Neural cell (in vitro differentiated cells): ENCODE data around the gene PSMA8. TPM values are rescaled to one million over a fixed set of nuclear protein-coding genes. Genes with fewer than 3 reads are reported as not detected.

Experiments used
- H2AFZ ChIP-seq: fragments of 200-600, 300-800 bp; sonication (generic), shearing (Covaris generic); 2 replicates; pipeline ENCODE4 v1.6.0; 2014; ENCODE audit warnings: low read depth, mild to moderate bottlenecking, antibody characterized with exemption, low read length, moderate library complexity
- H3F3A ChIP-seq: fragments of 200-600 bp; shearing (Covaris generic); 2 replicates; pipeline ENCODE4 v1.6.1; 2016; ENCODE audit warnings: mild to moderate bottlenecking, moderate library complexity, mixed read lengths, antibody characterized with exemption, low read length; ENCODE audit not compliant: insufficient read depth, poor library complexity, severe bottlenecking
- H3K27ac ChIP-seq: fragments of 200-600, 300-800 bp; sonication (generic), shearing (Covaris generic); 2 replicates; pipeline ENCODE4 v1.5.1; 2014; ENCODE audit warnings: mild to moderate bottlenecking, low read length, moderate library complexity
- H3K27me3 ChIP-seq: fragments of 300-800, 200-600 bp; sonication (generic), shearing (Covaris generic); 2 replicates; pipeline ENCODE4 v1.6.0; 2014; ENCODE audit warnings: mild to moderate bottlenecking, low read depth, low read length, moderate library complexity; ENCODE audit not compliant: insufficient read depth
- H3K36me3 ChIP-seq: fragments of 300-800, 200-600 bp; sonication (generic), shearing (Covaris generic); 2 replicates; pipeline ENCODE4 v1.5.1; 2014; ENCODE audit warnings: mild to moderate bottlenecking, antibody characterized with exemption, low read length, moderate library complexity; ENCODE audit not compliant: insufficient read depth
- H3K4me2 ChIP-seq: fragments of 300-800, 200-600 bp; sonication (generic), shearing (Covaris generic); 2 replicates; pipeline ENCODE4 v1.6.0; 2014; ENCODE audit warnings: mild to moderate bottlenecking, low read length
- H3K4me3 ChIP-seq: fragments of 300-800, 200-600 bp; sonication (generic), shearing (Covaris generic); 2 replicates; pipeline ENCODE4 v1.5.1; 2014; ENCODE audit warnings: mild to moderate bottlenecking, low read length, moderate library complexity
- H3K79me2 ChIP-seq: fragments of 200-600 bp; shearing (Covaris generic); replicated peaks from 2 replicates; pipeline ENCODE4 v1.6.0; 2014; ENCODE audit warnings: mild to moderate bottlenecking, low read length, moderate library complexity; ENCODE audit not compliant: insufficient read depth
- H3K9ac ChIP-seq: fragments of 300-800, 200-600 bp; sonication (generic), shearing (Covaris generic); 2 replicates; pipeline ENCODE4 v1.6.1; 2016; ENCODE audit warnings: mild to moderate bottlenecking, low read length, mixed read lengths
- H3K9me2 ChIP-seq: fragments of 200-600 bp; shearing (Covaris generic); 2 replicates; pipeline ENCODE4 v1.6.1; 2016; ENCODE audit warnings: mild to moderate bottlenecking, low read length, mixed read lengths; ENCODE audit not compliant: insufficient read depth
- H3K9me3 ChIP-seq: fragments of 200-600, 300-800 bp; sonication (generic), shearing (Covaris generic); 2 replicates; pipeline ENCODE4 v1.6.1; 2016; ENCODE audit warnings: mild to moderate bottlenecking, mixed run types, low read length, moderate library complexity, mixed read lengths
- H4K20me1 ChIP-seq: fragments of 200-600 bp; shearing (Covaris generic); 2 replicates; pipeline ENCODE4 v1.6.1; 2016; ENCODE audit warnings: mild to moderate bottlenecking, mixed run types; ENCODE audit not compliant: insufficient read depth
- CTCF ChIP-seq: fragments of 450-650 bp; IDR thresholded peaks from 2 replicates; pipeline ENCODE4 v1.5.1; 2014; ENCODE audit warnings: antibody characterized with exemption, mild to moderate bottlenecking, moderate library complexity; ENCODE audit not compliant: poor library complexity, severe bottlenecking
- EP300 ChIP-seq: fragments of 450-650 bp; conservative IDR thresholded peaks from 2 replicates; pipeline ENCODE4 v1.6.1; 2014; ENCODE audit warnings: antibody characterized with exemption, mild to moderate bottlenecking, moderate library complexity; ENCODE audit not compliant: poor library complexity, severe bottlenecking
- EZH2 ChIP-seq: fragments of 200-600, 300-800 bp; shearing (Covaris generic), sonication (generic); IDR thresholded peaks from 2 replicates; pipeline ENCODE4 v1.6.1; 2014; ENCODE audit warnings: antibody characterized with exemption, low read length, borderline replicate concordance, mild to moderate bottlenecking; ENCODE audit not compliant: insufficient read depth, poor library complexity, severe bottlenecking
- MXI1 ChIP-seq: fragments of 450-650 bp; conservative IDR thresholded peaks from 2 replicates; pipeline ENCODE4 v1.6.1; 2014; ENCODE audit warnings: antibody characterized with exemption, mild to moderate bottlenecking; ENCODE audit not compliant: poor library complexity, severe bottlenecking
- POLR2AphosphoS5 ChIP-seq: IDR thresholded peaks from 2 replicates; pipeline ENCODE4 v1.6.1; 2012
- RAD21 ChIP-seq: fragments of 450-650 bp; conservative IDR thresholded peaks from 2 replicates; pipeline ENCODE4 v1.6.1; 2014; ENCODE audit warnings: antibody characterized with exemption, mild to moderate bottlenecking, moderate library complexity
- REST ChIP-seq: IDR thresholded peaks from 2 replicates; pipeline ENCODE4 v1.6.1; 2012; ENCODE audit warnings: borderline replicate concordance
- SMC3 ChIP-seq: fragments of 450-650 bp; conservative IDR thresholded peaks from 2 replicates; pipeline ENCODE4 v1.6.1; 2014; ENCODE audit warnings: antibody characterized with exemption, mild to moderate bottlenecking, moderate library complexity; ENCODE audit not compliant: poor library complexity
- TAF1 ChIP-seq: IDR thresholded peaks from 2 replicates; pipeline ENCODE4 v1.6.1; 2012; ENCODE audit warnings: low read depth
- polyA plus RNA-seq: library from polyadenylated mRNA; depleted of rRNA; stranded (reverse); fragments of >200 nt; gene quantifications from 2 replicates; pipeline ENCODE4 v1.2.3, GENCODE V29; 2014

PSMA8 gene
- polyA plus RNA-seq, 1 donor from 2014 or later: not detected

- Histone ChIP-seq H3K27ac (no peak overlapping the region), H3K36me3 (no peaks in the 10 kb centered on the region), H3K9ac (no peak overlapping the region), H3K4me3 (no peak overlapping the region), H3K79me2 (no peaks in the 10 kb centered on the region), H3K9me3 (peaks cover 4% of the 10 kb centered on the region), H3K4me2 (no peak overlapping the region), H2AFZ (no peak overlapping the region), H3F3A (no peaks in the 10 kb centered on the region), H3K9me2 (no peaks in the 10 kb centered on the region), H4K20me1 (no peaks in the 10 kb centered on the region), H3K27me3 (no peaks in the 10 kb centered on the region)
- no peak for TF ChIP-seq REST
- no peak for TF ChIP-seq MXI1
- TF ChIP-seq SMC3: no peak
- no peak for TF ChIP-seq CTCF
- no peak for TF ChIP-seq POLR2AphosphoS5
- TF ChIP-seq EZH2: no peak
- TF ChIP-seq TAF1: no peak
- no peak for TF ChIP-seq RAD21
- no peak for TF ChIP-seq EP300
These were observed 56.8 kb downstream of the PSMA8 start for GRCh38 chr18:26190506-26190905.

- H3K4me2 ChIP-seq: no peak overlapping the region
- TF ChIP-seq RAD21: no peak
- TF ChIP-seq POLR2AphosphoS5: no peak
- no peak for TF ChIP-seq EP300
- TF ChIP-seq MXI1: no peak
- TF ChIP-seq REST: no peak
- no peak for TF ChIP-seq SMC3
- TF ChIP-seq EZH2: no peak
- TF ChIP-seq CTCF: no peak
- no peak for TF ChIP-seq TAF1
- no peaks in the 10 kb centered on the region for H3K27me3 ChIP-seq
- no peaks in the 10 kb centered on the region for H3F3A ChIP-seq
- no peak overlapping the region for H3K4me3 ChIP-seq
- H3K9me2 ChIP-seq: no peaks in the 10 kb centered on the region
- no peaks in the 10 kb centered on the region for H3K79me2 ChIP-seq
- no peaks in the 10 kb centered on the region for H4K20me1 ChIP-seq
- H3K27ac ChIP-seq: no peak overlapping the region
- H3K36me3 ChIP-seq: no peaks in the 10 kb centered on the region
- peaks cover 4% of the 10 kb centered on the region for H3K9me3 ChIP-seq
- H3K9ac ChIP-seq: no peak overlapping the region
- H2AFZ ChIP-seq: no peak overlapping the region
These were observed 58.6 kb downstream of the PSMA8 start for GRCh38 chr18:26192233-26192632.
